DND-41 (cell line): ENCODE data around the gene STRA8.

Experiments
- CTCF ChIP-seq: IDR thresholded peaks from 2 replicates; pipeline ENCODE4 v1.5.1; 2012; ENCODE audit warnings: borderline replicate concordance, low read length, moderate library complexity, mild to moderate bottlenecking; ENCODE audit not compliant: poor library complexity, severe bottlenecking; ENCODE audit errors: extremely low read depth
- EZH2 ChIP-seq: IDR thresholded peaks from 3 replicates; pipeline ENCODE4 v1.6.1; 2012; ENCODE audit warnings: borderline replicate concordance, low read depth, mild to moderate bottlenecking, moderate library complexity, low read length, inconsistent platforms; ENCODE audit not compliant: severe bottlenecking

GRCh38 chr7:135258585-135258984 lies 24.9 kb downstream of the STRA8 start:
- TF ChIP-seq CTCF (no peak), EZH2 (no peak)
